BE2C (cell line): Measurements from ENCODE around the gene DHRS2.
"Not testable (repeated sequence)": the region's sequence is repeated elsewhere in the genome, so short reads cannot be mapped to it uniquely, and the experiment has no call there.

Experiments used
- DNase-seq: peaks from one replicate; pipeline ENCODE4 v3.0.0-alpha.2; 2020
- H3K27me3 ChIP-seq: fragments of 250-450 bp; sonication (Bioruptor Pico); 2 replicates; pipeline ENCODE4 v1.5.1; 2020; ENCODE audit warnings: mild to moderate bottlenecking
- H3K36me3 ChIP-seq: fragments of 250-450 bp; sonication (Bioruptor Pico); 2 replicates; pipeline ENCODE4 v1.5.1; 2020; ENCODE audit warnings: mild to moderate bottlenecking
- H3K4me1 ChIP-seq: fragments of 250-450 bp; sonication (Bioruptor Pico); 2 replicates; pipeline ENCODE4 v1.5.1; 2020
- H3K4me3 ChIP-seq: 2 replicates; pipeline ENCODE4 v1.5.1; 2011; ENCODE audit warnings: low read depth, low read length
- H3K9me3 ChIP-seq: fragments of 250-450 bp; sonication (Bioruptor Pico); 2 replicates; pipeline ENCODE4 v1.5.1; 2020
- CTCF ChIP-seq: IDR thresholded peaks from 2 replicates; pipeline ENCODE4 v1.5.1; 2012; ENCODE audit warnings: mild to moderate bottlenecking, low read depth, low read length

The DHRS2 gene

GRCh38 chr14:23633160-23633701 is 2.9 kb upstream of the DHRS2 start:
- Histone ChIP-seq H3K9me3 (no peaks in the 10 kb centered on the region), H3K27me3 (no peaks in the 10 kb centered on the region), H3K36me3 (no peaks in the 10 kb centered on the region), H3K4me1 (no peaks in the 10 kb centered on the region), H3K4me3 (no peak overlapping the region)
- DNase-seq = no peak
- TF ChIP-seq CTCF = no peak

- DNase-seq, H3K4me3 ChIP-seq, H3K4me1 ChIP-seq, H3K9me3 ChIP-seq, H3K36me3 ChIP-seq, H3K27me3 ChIP-seq: not testable (repeated sequence)
Measured at GRCh38 chr14:23634698-23635412, 1.3 kb upstream of the DHRS2 start.

- H3K4me1 ChIP-seq, H3K4me3 ChIP-seq, H3K9me3 ChIP-seq, H3K27me3 ChIP-seq, H3K36me3 ChIP-seq, DNase-seq: not testable (repeated sequence)
Measured at GRCh38 chr14:23637312-23637654, 1.1 kb downstream of the DHRS2 start.

GRCh38 chr14:23637655-23638413 is 1.7 kb downstream of the DHRS2 start:
- not testable (repeated sequence) for H3K4me1 ChIP-seq, H3K9me3 ChIP-seq, H3K4me3 ChIP-seq, H3K36me3 ChIP-seq, H3K27me3 ChIP-seq, DNase-seq

GRCh38 chr14:23638414-23639047 is 2.4 kb downstream of the DHRS2 start:
- Histone ChIP-seq H3K27me3 (no peaks in the 10 kb centered on the region), H3K4me1 (no peaks in the 10 kb centered on the region), H3K36me3 (no peaks in the 10 kb centered on the region), H3K9me3 (no peaks in the 10 kb centered on the region), H3K4me3 (no peak overlapping the region)
- TF ChIP-seq CTCF = no peak
- DNase-seq = no peak

- Histone ChIP-seq H3K4me3 (no peak overlapping the region), H3K9me3 (no peaks in the 10 kb centered on the region), H3K36me3 (no peaks in the 10 kb centered on the region), H3K27me3 (no peaks in the 10 kb centered on the region), H3K4me1 (no peaks in the 10 kb centered on the region)
- no peak for TF ChIP-seq CTCF
- no peak for DNase-seq
Measured at GRCh38 chr14:23639048-23639890, 3.1 kb downstream of the DHRS2 start.

- no peaks in the 10 kb centered on the region for H3K27me3 ChIP-seq
- H3K4me1 ChIP-seq = no peaks in the 10 kb centered on the region
- no peaks in the 10 kb centered on the region for H3K9me3 ChIP-seq
- no peak overlapping the region for H3K4me3 ChIP-seq
- no peak for TF ChIP-seq CTCF
- DNase-seq = no peak
- no peaks in the 10 kb centered on the region for H3K36me3 ChIP-seq
Measured at GRCh38 chr14:23639891-23640523, 3.8 kb downstream of the DHRS2 start.
